IMR-90 (cell line): ENCODE measurements around the gene NEGR1. TPM values are rescaled to one million over a fixed set of nuclear protein-coding genes. Genes with fewer than 3 reads are reported as not detected.

Experiments used
- ATAC-seq: fragments of 200-7000 bp; cut with Tn5 transposase; 2 replicates; pipeline ENCODE4 v1.9.1; 2020; ENCODE audit warnings: low read depth, mild to moderate bottlenecking, moderate library complexity
- BruUV-seq: library from RNA; stranded (reverse); fragments of 400-500 nt; replicated peaks from 2 replicates; lab custom pipeline; 2021; lab: Mats Ljungman, UMichigan
- CTCF ChIA-PET: fragments of 300-600 bp; formaldehyde crosslinking; extraction: SDS; loops from one replicate; lab custom pipeline; 2021; ENCODE audit warnings: antibody characterized with exemption; lab: Yijun Ruan, JAX
- POLR2A ChIA-PET: fragments of 300-600 bp; sonication (Branson Sonifier 250); formaldehyde crosslinking; loops from one replicate; lab custom pipeline; 2022; ENCODE audit warnings: antibody characterized with exemption; ENCODE audit not compliant: unreplicated experiment; lab: Charles Lee
- DNase-seq: peaks from one replicate; pipeline ENCODE4 v3.0.0; 2013
- H2AFZ ChIP-seq: replicated peaks from 2 replicates; pipeline ENCODE3; 2013; ENCODE audit warnings: low read length, mild to moderate bottlenecking; ENCODE audit not compliant: poor library complexity
- H2AK5ac ChIP-seq: 2 replicates; pipeline ENCODE4 v1.6.1; 2013; ENCODE audit warnings: low read depth, low read length, inconsistent platforms
- H2AK9ac ChIP-seq: replicated peaks from 2 replicates; pipeline ENCODE3; 2013; ENCODE audit warnings: mild to moderate bottlenecking, low read depth, low read length, moderate library complexity; ENCODE audit not compliant: poor library complexity
- H2BK120ac ChIP-seq: 2 replicates; pipeline ENCODE4 v1.6.1; 2013; ENCODE audit warnings: low read depth, low read length, inconsistent platforms
- H2BK15ac ChIP-seq: 3 replicates; pipeline ENCODE4 v1.6.1; 2013; ENCODE audit warnings: low read depth, low read length, inconsistent platforms
- H2BK20ac ChIP-seq: 2 replicates; pipeline ENCODE4 v1.6.1; 2013; ENCODE audit warnings: low read depth, mild to moderate bottlenecking, inconsistent platforms, low read length, moderate library complexity
- H2BK5ac ChIP-seq: 2 replicates; pipeline ENCODE4 v1.6.1; 2013; ENCODE audit warnings: mild to moderate bottlenecking, low read depth, low read length, inconsistent platforms; ENCODE audit not compliant: poor library complexity, severe bottlenecking
- H3K14ac ChIP-seq: replicated peaks from 2 replicates; pipeline ENCODE4 v1.6.1; 2013; ENCODE audit warnings: low read depth, low read length, inconsistent platforms
- H3K18ac ChIP-seq: 2 replicates; pipeline ENCODE4 v1.6.1; 2013; ENCODE audit warnings: low read depth, low read length, control low read depth
- H3K23ac ChIP-seq: 2 replicates; pipeline ENCODE4 v1.6.1; 2013; ENCODE audit warnings: low read depth, low read length, inconsistent platforms
- H3K27ac ChIP-seq: 2 replicates; pipeline ENCODE4 v1.5.1; 2013; ENCODE audit warnings: mild to moderate bottlenecking, control low read depth, low read length; ENCODE audit not compliant: insufficient read depth
- H3K27me3 ChIP-seq: 2 replicates; pipeline ENCODE4 v1.6.1; 2013; ENCODE audit warnings: low read length; ENCODE audit not compliant: control insufficient read depth, insufficient read depth
- H3K36me3 ChIP-seq: 2 replicates; pipeline ENCODE4 v1.6.1; 2013; ENCODE audit warnings: low read length, mixed read lengths; ENCODE audit not compliant: control insufficient read depth, insufficient read depth
- H3K4ac ChIP-seq: 2 replicates; pipeline ENCODE4 v1.6.1; 2013; ENCODE audit warnings: low read depth, low read length, inconsistent platforms
- H3K4me1 ChIP-seq: 2 replicates; pipeline ENCODE4 v1.6.1; 2013; ENCODE audit warnings: low read length, mixed read lengths; ENCODE audit not compliant: control insufficient read depth, insufficient read depth
- H3K4me2 ChIP-seq: 2 replicates; pipeline ENCODE4 v1.6.1; 2013; ENCODE audit warnings: low read depth, mild to moderate bottlenecking, control low read depth, low read length, moderate library complexity
- H3K4me3 ChIP-seq: 2 replicates; pipeline ENCODE4 v1.5.1; 2013; ENCODE audit warnings: low read depth, mild to moderate bottlenecking, control low read depth, low read length, moderate library complexity; ENCODE audit not compliant: insufficient read depth
- H3K56ac ChIP-seq: 2 replicates; pipeline ENCODE4 v1.6.1; 2013; ENCODE audit warnings: low read length, inconsistent platforms; ENCODE audit not compliant: insufficient read depth; ENCODE audit errors: extremely low read depth
- H3K79me1 ChIP-seq, 2 experiments: 2 replicates each; pipeline ENCODE4 v1.6.1; 2013; ENCODE audit warnings: low read length in 2 of 2, inconsistent platforms in 1 of 2, low read depth in 1 of 2
- H3K9ac ChIP-seq: 2 replicates; pipeline ENCODE4 v1.6.1; 2013; ENCODE audit warnings: low read depth, low read length, control low read depth
- H3K9me1 ChIP-seq: 2 replicates; pipeline ENCODE4 v1.6.1; 2013; ENCODE audit warnings: low read length, inconsistent platforms; ENCODE audit not compliant: insufficient read depth
- H3K9me3 ChIP-seq: 2 replicates; pipeline ENCODE4 v1.6.1; 2013; ENCODE audit warnings: low read length; ENCODE audit not compliant: control insufficient read depth, insufficient read depth
- H4K20me1 ChIP-seq: 2 replicates; pipeline ENCODE4 v1.6.1; 2013; ENCODE audit warnings: low read length, inconsistent platforms; ENCODE audit not compliant: insufficient read depth
- H4K5ac ChIP-seq: 2 replicates; pipeline ENCODE4 v1.6.1; 2013; ENCODE audit warnings: mild to moderate bottlenecking, low read depth, low read length, control low read depth
- H4K8ac ChIP-seq, 2 experiments: 2 replicates each; pipeline ENCODE4 v1.6.1; 2013; ENCODE audit warnings: low read depth in 2 of 2, low read length in 2 of 2, control low read depth in 1 of 2, inconsistent platforms in 1 of 2
- H4K91ac ChIP-seq: 2 replicates; pipeline ENCODE4 v1.6.1; 2013; ENCODE audit warnings: low read depth, low read length, inconsistent platforms; ENCODE audit not compliant: insufficient read depth
- MAZ ChIP-seq: IDR thresholded peaks from 2 replicates; pipeline ENCODE4 v1.6.1; 2012; ENCODE audit warnings: low read depth, mild to moderate bottlenecking, low read length, improper control_type of control experiment, moderate library complexity, borderline replicate concordance
- USF2 ChIP-seq: fragments of 150-350 bp; IDR thresholded peaks from 2 replicates; pipeline ENCODE4 v1.6.1; 2017; ENCODE audit warnings: mild to moderate bottlenecking, antibody characterized with exemption, low read length, low read depth
- WGBS, 2 experiments: methylation state at CpG; one replicate each; pipeline versions ENCODE4 v1.1.5 to v1.1.7; 2013; ENCODE audit warnings: missing lambda C conversion rate in 2 of 2; ENCODE audit not compliant: insufficient read length in 1 of 2; ENCODE audit errors: extremely low coverage in 2 of 2; 5-methylcytosine and 5-hydroxymethylcytosine counted together
- dilution Hi-C: fragments of 300-500 bp; cut with HindIII; formaldehyde crosslinking; loops from one replicate; pipeline ENCODE4 v1.14.3; 2018; ENCODE audit warnings: low sequenced_read_pairs; ENCODE audit not compliant: unreplicated experiment
- in situ Hi-C: fragments of 300-500 bp; cut with MboI; formaldehyde crosslinking; loops from 3 replicates; pipeline ENCODE4 v1.14.3; 2019; ENCODE audit warnings: low sequenced_read_pairs, inconsistent platforms, mixed read lengths
- intact Hi-C: fragments of 100-400 bp; cut with micrococcal nuclease; formaldehyde crosslinking; loops from 2 replicates; pipeline ENCODE4 v1.10.0; 2022
- polyA plus RNA-seq, 3 experiments: library from polyadenylated mRNA; depleted of rRNA; stranded (reverse); fragments of >200 nt; gene quantifications; 2 replicates each; pipeline ENCODE4 v1.2.3, GENCODE V29; 2012; ENCODE audit warnings: low replicate concordance in 1 of 3
- total RNA-seq: library from RNA; depleted of rRNA; stranded (reverse); fragments of >200 nt; gene quantifications from 2 replicates; pipeline ENCODE4 v1.2.3, GENCODE V29; 2012

NEGR1 gene
- total and polyA plus RNA-seq, 2 of the 4 experiments (the other 2 are of a cell fraction), result 5.1 to 9.1 TPM

- Histone ChIP-seq H3K18ac (no peak overlapping the region), H3K9me3 (no peaks in the 10 kb centered on the region; the same call in 1 of the 2 replicates), H3K4me3 (no peak overlapping the region), H2AFZ (no peak overlapping the region), H2BK20ac (no peak overlapping the region), H3K27me3 (no peaks in the 10 kb centered on the region), H2BK5ac (no peak overlapping the region), H3K27ac (no peak overlapping the region), H2BK120ac (no peak overlapping the region), H4K8ac (no peak overlapping the region), H3K4me1 (peaks cover 4% of the 10 kb centered on the region; the same call in 1 of the 2 replicates), H3K23ac (no peak overlapping the region), H3K36me3 (no peaks in the 10 kb centered on the region), H2AK9ac (no peak overlapping the region), H2AK5ac (no peak overlapping the region), H4K5ac (no peak overlapping the region), H3K9ac (no peak overlapping the region), H3K4ac (no peak overlapping the region), H3K56ac (no peak overlapping the region), H2BK15ac (no peak overlapping the region), H3K4me2 (no peak overlapping the region), H4K91ac (no peak overlapping the region), H3K14ac (no peak overlapping the region), H3K79me1 (no peaks in the 10 kb centered on the region), H4K20me1 (no peaks in the 10 kb centered on the region), H3K9me1 (no peaks in the 10 kb centered on the region)
- DNase-seq (no peak), ATAC-seq (no peak)
- ChIA-PET CTCF (no interaction called here), POLR2A (no interaction called here)
- in situ Hi-C loops (no loop called here), dilution Hi-C loops (no loop called here), intact Hi-C loops (no loop called here)
- TF ChIP-seq MAZ (no peak), USF2 (no peak)
- WGBS, 2 experiments, result no CpG with 5 or more reads among the region's 2 CpGs
- no TSS peak for BruUV-seq
Observed at GRCh38 chr1:71362691-71363090, 919.6 kb downstream of the NEGR1 start.
